ENCODE results near the gene SNIP1. TPM values are rescaled to one million over a fixed set of nuclear protein-coding genes. Genes with fewer than 3 reads are reported as not detected.

The SNIP1 gene
- total and polyA plus RNA-seq, 10 of the 15 experiments (the other 5 are each of a cell fraction or from before 2014, with no cell fraction given): 2.7 to 22.4 (median 10.1) TPM

DNA sequence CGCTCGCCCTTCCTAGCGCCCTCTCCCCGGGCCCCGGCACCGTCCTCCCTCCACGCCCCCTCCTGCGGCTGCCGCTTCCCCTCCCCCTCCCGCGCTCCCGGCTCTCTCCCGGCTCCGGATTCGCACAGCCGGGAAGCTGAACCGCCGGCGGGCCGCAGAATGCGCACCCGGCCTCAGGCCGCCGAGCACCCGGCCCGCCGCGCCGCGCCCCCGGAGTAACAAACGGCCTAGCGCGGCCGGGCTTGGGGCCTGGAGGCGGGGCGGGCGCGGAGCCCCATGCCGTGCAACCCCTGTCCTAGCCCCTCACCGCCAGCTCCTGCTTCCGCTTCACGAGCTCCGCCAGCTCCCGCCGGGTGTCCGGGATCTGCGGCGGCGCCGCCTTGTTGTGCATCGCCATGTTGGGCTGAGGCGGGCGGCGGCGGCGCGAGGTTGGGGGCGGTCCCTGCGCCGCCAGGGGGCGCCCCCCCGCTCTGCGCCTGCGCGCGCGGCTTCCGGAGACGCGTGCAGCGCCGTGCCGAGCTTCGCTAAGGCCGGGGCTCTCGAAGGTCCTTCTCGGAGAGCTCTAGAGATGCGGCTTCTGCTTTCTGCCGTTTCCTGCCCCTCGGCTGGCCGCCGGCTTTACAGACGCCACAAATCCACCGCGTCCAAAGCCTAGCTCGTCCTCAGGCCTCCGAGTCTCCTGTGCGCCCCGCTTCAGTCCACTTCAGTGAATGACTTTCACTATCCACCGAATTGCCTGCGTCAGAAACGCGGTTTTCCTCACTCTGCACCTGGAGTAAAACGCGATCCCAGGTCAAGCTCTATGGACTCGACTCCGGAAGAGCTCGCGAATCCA is 39.5 kb downstream of the SNIP1 start, which contains the start of gene MEAF6 (continued):
- TF ChIP-seq ZNF274 (IDR thresholded peaks at IDR 0.05; ENCODE audit: insufficient read depth, insufficient read length) (no peak), CHD1 (IDR thresholded peaks at IDR 0.05; ENCODE audit: low read depth, low read length) (no peak), BMI1 (IDR thresholded peaks at IDR 0.05; ENCODE audit: borderline replicate concordance) (no peak), SUPT20H (IDR thresholded peaks at IDR 0.05; ENCODE audit: borderline replicate concordance, control insufficient read depth, low read depth, low read length) (no peak), SPI1 (IDR thresholded peaks at IDR 0.05; ENCODE audit: borderline replicate concordance, insufficient read depth, low read depth, low read length) (0 out of 2 replicates have a peak, but pooled peaks have one; percentile 44), MXI1 (IDR thresholded peaks at IDR 0.05; ENCODE audit: low read depth, low read length) (peak; percentile 58; the same call in 1 of the 2 replicates), PML (IDR thresholded peaks at IDR 0.05; ENCODE audit: low read length) (peak; percentile 70), ZNF592 (IDR thresholded peaks at IDR 0.05) (peak; percentile 67; the same call in 1 of the 2 replicates), SRF (IDR thresholded peaks at IDR 0.05; ENCODE audit: low read depth in 2 of 2, low read length in 2 of 2) (0 out of 4 replicates have a peak, but pooled peaks have one; percentile 14 to 37), YY1 (IDR thresholded peaks at IDR 0.05; ENCODE audit: low read depth, low read length) (peak; percentile 94), POLR2AphosphoS2 (IDR thresholded peaks at IDR 0.05; ENCODE audit: low read depth, low read length) (peak; percentile 63; the same call in 1 of the 2 replicates), CTCF (IDR thresholded peaks at IDR 0.05 in 2 of 3, conservative IDR thresholded peaks at IDR 0.05 in 1 of 3; ENCODE audit: control insufficient read depth in 2 of 3, extremely low read depth in 1 of 3, insufficient read depth in 1 of 3, low read depth in 3 of 3, low read length in 3 of 3) (peak; percentile 36 to 74 (median 55); a peak in 5 of 6 replicates), NBN (IDR thresholded peaks at IDR 0.05) (peak; percentile 79), CBFB (IDR thresholded peaks at IDR 0.05; ENCODE audit: low read depth) (0 out of 2 replicates have a peak, but pooled peaks have one; percentile 25)
- TF ChIP-seq, protein P1, sequence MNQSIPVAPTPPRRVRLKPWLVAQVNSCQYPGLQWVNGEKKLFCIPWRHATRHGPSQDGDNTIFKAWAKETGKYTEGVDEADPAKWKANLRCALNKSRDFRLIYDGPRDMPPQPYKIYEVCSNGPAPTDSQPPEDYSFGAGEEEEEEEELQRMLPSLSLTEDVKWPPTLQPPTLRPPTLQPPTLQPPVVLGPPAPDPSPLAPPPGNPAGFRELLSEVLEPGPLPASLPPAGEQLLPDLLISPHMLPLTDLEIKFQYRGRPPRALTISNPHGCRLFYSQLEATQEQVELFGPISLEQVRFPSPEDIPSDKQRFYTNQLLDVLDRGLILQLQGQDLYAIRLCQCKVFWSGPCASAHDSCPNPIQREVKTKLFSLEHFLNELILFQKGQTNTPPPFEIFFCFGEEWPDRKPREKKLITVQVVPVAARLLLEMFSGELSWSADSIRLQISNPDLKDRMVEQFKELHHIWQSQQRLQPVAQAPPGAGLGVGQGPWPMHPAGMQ (IDR thresholded peaks at IDR 0.05; ENCODE audit: borderline replicate concordance): no peak
- TF ChIP-seq, protein P2, sequence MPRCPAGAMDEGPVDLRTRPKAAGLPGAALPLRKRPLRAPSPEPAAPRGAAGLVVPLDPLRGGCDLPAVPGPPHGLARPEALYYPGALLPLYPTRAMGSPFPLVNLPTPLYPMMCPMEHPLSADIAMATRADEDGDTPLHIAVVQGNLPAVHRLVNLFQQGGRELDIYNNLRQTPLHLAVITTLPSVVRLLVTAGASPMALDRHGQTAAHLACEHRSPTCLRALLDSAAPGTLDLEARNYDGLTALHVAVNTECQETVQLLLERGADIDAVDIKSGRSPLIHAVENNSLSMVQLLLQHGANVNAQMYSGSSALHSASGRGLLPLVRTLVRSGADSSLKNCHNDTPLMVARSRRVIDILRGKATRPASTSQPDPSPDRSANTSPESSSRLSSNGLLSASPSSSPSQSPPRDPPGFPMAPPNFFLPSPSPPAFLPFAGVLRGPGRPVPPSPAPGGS (IDR thresholded peaks at IDR 0.05; ENCODE audit: borderline replicate concordance, insufficient read depth, low read depth, low read length, poor library complexity, severe bottlenecking): peak; percentile 96
- TF ChIP-seq, protein P3, sequence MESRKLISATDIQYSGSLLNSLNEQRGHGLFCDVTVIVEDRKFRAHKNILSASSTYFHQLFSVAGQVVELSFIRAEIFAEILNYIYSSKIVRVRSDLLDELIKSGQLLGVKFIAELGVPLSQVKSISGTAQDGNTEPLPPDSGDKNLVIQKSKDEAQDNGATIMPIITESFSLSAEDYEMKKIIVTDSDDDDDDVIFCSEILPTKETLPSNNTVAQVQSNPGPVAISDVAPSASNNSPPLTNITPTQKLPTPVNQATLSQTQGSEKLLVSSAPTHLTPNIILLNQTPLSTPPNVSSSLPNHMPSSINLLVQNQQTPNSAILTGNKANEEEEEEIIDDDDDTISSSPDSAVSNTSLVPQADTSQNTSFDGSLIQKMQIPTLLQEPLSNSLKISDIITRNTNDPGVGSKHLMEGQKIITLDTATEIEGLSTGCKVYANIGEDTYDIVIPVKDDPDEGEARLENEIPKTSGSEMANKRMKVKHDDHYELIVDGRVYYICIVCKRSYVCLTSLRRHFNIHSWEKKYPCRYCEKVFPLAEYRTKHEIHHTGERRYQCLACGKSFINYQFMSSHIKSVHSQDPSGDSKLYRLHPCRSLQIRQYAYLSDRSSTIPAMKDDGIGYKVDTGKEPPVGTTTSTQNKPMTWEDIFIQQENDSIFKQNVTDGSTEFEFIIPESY (IDR thresholded peaks at IDR 0.05): no peak
